ENCODE measurements around the gene CWC25.

- no peak for TF ChIP-seq TAF1 (CRISPR knock-in tag; IDR thresholded peaks at IDR 0.05)
- no peak for TF ChIP-seq HNRNPL (IDR thresholded peaks at IDR 0.05; ENCODE audit: low read depth, low read length)
- TF ChIP-seq PAX8 (CRISPR knock-in tag; IDR thresholded peaks at IDR 0.05; ENCODE audit: borderline replicate concordance) = no peak
- no peak for TF ChIP-seq ATF1 (CRISPR knock-in tag; IDR thresholded peaks at IDR 0.05)
- TF ChIP-seq ZFX (CRISPR knock-in tag; IDR thresholded peaks at IDR 0.05; ENCODE audit: low read depth) = no peak
Observed at GRCh38 chr17:38797158-38797490, 28.0 kb downstream of the CWC25 start.

Data from HepG2 (cell line).